ENCODE data around the gene MORN1. TPM values are rescaled to one million over a fixed set of nuclear protein-coding genes. Genes with fewer than 3 reads are reported as not detected.

MORN1 gene
- total and polyA plus RNA-seq, 10 of the 15 experiments (the other 5 are each of a cell fraction or from before 2014, with no cell fraction given): 0.76 to 7.9 (median 5.5) TPM

GRCh38 chr1:2433936-2434655 is 42.7 kb upstream of the MORN1 start:
- ChIA-PET SMC1A (ENCODE audit: uncharacterized antibody, unreplicated experiment) (no interaction called here), POLR2A (no interaction called here), RAD21 (ENCODE audit: unreplicated experiment) (no interaction called here), CTCF (no interaction called here)
- Histone ChIP-seq H4K20me1 (ENCODE audit: control insufficient read depth, insufficient read depth) (no peaks in the 10 kb centered on the region), H3K4me3 (no peak overlapping the region), H3K4me2 (ENCODE audit: control insufficient read depth, insufficient read depth) (no peak overlapping the region), H3K27ac (ENCODE audit: control insufficient read depth, insufficient read depth) (no peak overlapping the region), H3K4me1 (ENCODE audit: control insufficient read depth, insufficient read depth, low read length) (peaks cover 4% of the 10 kb centered on the region), H3K36me3 (ENCODE audit: control insufficient read depth in 2 of 2, insufficient read depth in 2 of 2, low read length in 1 of 2) (no peaks in the 10 kb centered on the region), H3K27me3 (replicated peaks in 1 of 2; ENCODE audit: control insufficient read depth in 2 of 2, insufficient read depth in 2 of 2, low read length in 1 of 2) (no peaks in the 10 kb centered on the region; a peak in 2 of 4 replicates), H3K9ac (ENCODE audit: control insufficient read depth, insufficient read depth, low read length) (no peak overlapping the region), H3K9me3 (replicated peaks; ENCODE audit: control insufficient read depth, insufficient read depth, low read length) (peaks cover 4% of the 10 kb centered on the region; the same call in 1 of the 3 replicates), H2AFZ (ENCODE audit: control insufficient read depth, low read depth, low read length) (no peak overlapping the region), H3K79me2 (ENCODE audit: control insufficient read depth, insufficient read depth, low read length) (no peaks in the 10 kb centered on the region)
- in situ Hi-C loops (cut with MboI) (no loop called here), intact Hi-C loops (cut with micrococcal nuclease; ENCODE audit: unreplicated experiment) (no loop called here)
- DNase-seq (ENCODE audit: low read depth, low spot score) (no peak), FAIRE-seq (no peak), ATAC-seq (no peak)
- WGBS (ENCODE audit: insufficient coverage, insufficient replicate concordance, low lambda C conversion rate, missing lambda C conversion rate): 51% methylated on average over 28 of the region's 34 CpGs
- no TSS peak for BruUV-seq (replicated peaks)
- TF ChIP-seq PKNOX1 (IDR thresholded peaks at IDR 0.05) (no peak), KDM1A (IDR thresholded peaks at IDR 0.05; ENCODE audit: borderline replicate concordance) (no peak), POLR2AphosphoS2 (IDR thresholded peaks at IDR 0.05; ENCODE audit: low read depth, low read length) (no peak), CEBPB (IDR thresholded peaks at IDR 0.05; ENCODE audit: borderline replicate concordance in 1 of 2, low read depth in 2 of 2, low read length in 2 of 2) (no peak), EP300 (IDR thresholded peaks at IDR 0.05; ENCODE audit: borderline replicate concordance in 1 of 2, control insufficient read depth in 1 of 2, low read depth in 2 of 2, low read length in 2 of 2) (no peak), ATF7 (IDR thresholded peaks at IDR 0.05; ENCODE audit: low read depth) (no peak), FOS (IDR thresholded peaks at IDR 0.05; ENCODE audit: borderline replicate concordance, extremely low read depth, insufficient read length) (no peak), NR2C1 (IDR thresholded peaks at IDR 0.05) (no peak), ETV6 (conservative IDR thresholded peaks at IDR 0.05 in 1 of 2, IDR thresholded peaks at IDR 0.05 in 1 of 2; ENCODE audit: borderline replicate concordance in 1 of 2, low read depth in 1 of 2) (no peak), SMAD1 (IDR thresholded peaks at IDR 0.05; ENCODE audit: low read depth, partially characterized antibody) (no peak), BCLAF1 (IDR thresholded peaks at IDR 0.05) (no peak), NKRF (conservative IDR thresholded peaks at IDR 0.05) (no peak)

All from GM12878 (cell line).